ENCODE results near the gene C6orf89.

GRCh38 chr6:36938536-36938935 is 52.8 kb downstream of the C6orf89 start:
- TF ChIP-seq CTCF (conservative IDR thresholded peaks at IDR 0.05; ENCODE audit: low read depth, low read length) (no peak), EZH2 (IDR thresholded peaks at IDR 0.05; ENCODE audit: borderline replicate concordance, low read depth, low read length, poor library complexity, severe bottlenecking) (no peak)
